Heart left ventricle (tissue), 16 donors: ENCODE measurements around the gene OR2H2. TPM values are rescaled to one million over a fixed set of nuclear protein-coding genes. Genes with fewer than 3 reads are reported as not detected.
A peak's percentile ranks its signal among the peaks of the same experiment; 100 is the strongest.

Source experiments
- ATAC-seq, 4 donors: fragments of 200-7000 bp; cut with Tn5 transposase; one replicate each; pipeline ENCODE4 v1.9.1; 2020 to 2022; ENCODE audit warnings: moderate library complexity in 4 of 4, mild to moderate bottlenecking in 3 of 4, moderate number of reproducible peaks in 1 of 4
- DNase-seq, 5 donors: peaks; one replicate each; pipeline ENCODE4 v3.0.0-alpha.2; 2020
- H3K27ac ChIP-seq, 12 donors: fragments of 200-600 bp; sonication (generic) in 4 of 12; one replicate each; pipeline versions ENCODE4 v1.5.0 to v1.8.0; 2016 to 2022; ENCODE audit warnings: mild to moderate bottlenecking in 2 of 12
- H3K27me3 ChIP-seq, 9 donors: fragments of 200-600 bp; sonication (generic) in 2 of 9; one replicate each; pipeline versions ENCODE4 v1.5.1 to v1.8.0; 2016 to 2022; ENCODE audit warnings: mild to moderate bottlenecking in 3 of 9
- H3K36me3 ChIP-seq, 9 donors: fragments of 200-600 bp; sonication (generic) in 2 of 9; one replicate each; pipeline versions ENCODE4 v1.5.0 to v1.8.0; 2018 to 2022; ENCODE audit warnings: mild to moderate bottlenecking in 2 of 9
- H3K4me1 ChIP-seq, 12 donors: fragments of 200-600 bp; sonication (generic) in 4 of 12; one replicate each; pipeline versions ENCODE4 v1.5.0 to v1.8.0; 2016 to 2022; ENCODE audit warnings: mild to moderate bottlenecking in 3 of 12
- H3K4me3 ChIP-seq, 12 donors: fragments of 200-600 bp; sonication (generic) in 4 of 12; one replicate each; pipeline versions ENCODE4 v1.5.0 to v1.8.0; 2017 to 2022; ENCODE audit warnings: mild to moderate bottlenecking in 9 of 12, moderate library complexity in 4 of 12
- H3K9me3 ChIP-seq, 12 donors: fragments of 200-600 bp; sonication (generic) in 4 of 12; one replicate each; pipeline versions ENCODE4 v1.5.0 to v1.8.0; 2016 to 2022; ENCODE audit warnings: mild to moderate bottlenecking in 1 of 12
- POLR2A ChIP-seq, 2 donors: fragments of 450-650 bp; IDR thresholded peaks; one replicate each; pipeline ENCODE4 v1.6.1; 2017; ENCODE audit warnings: antibody characterized with exemption in 2 of 2, mild to moderate bottlenecking in 2 of 2, moderate library complexity in 2 of 2
- WGBS, 4 donors: extraction: QIAGEN DNeasy Blood & Tissue Kit in 2 of 4; methylation state at CpG; one replicate each; pipeline versions ENCODE4 v1.1.5 to v1.1.7; 2013 to 2018; 5-methylcytosine and 5-hydroxymethylcytosine counted together
- intact Hi-C, 10 donors: fragments of 100-400 bp; cut with DNase I; formaldehyde crosslinking; loops; one replicate each; pipeline versions ENCODE4 v1.11.1 to v1.14.2; 2022
- long read RNA-seq, 3 donors: library from polyadenylated mRNA; unstranded; transcript quantifications; one replicate each; pipeline ENCODE4 v2.0.0, GENCODE V29; 2020 to 2021
- polyA plus RNA-seq, 2 donors: library from polyadenylated mRNA; stranded (reverse); fragments of 200-250 nt; gene quantifications; one replicate each; pipeline ENCODE4 v1.2.3, GENCODE V29; 2013
- total RNA-seq, 9 donors: library from RNA; depleted of rRNA in 2 of 9; stranded (reverse); fragments of >200 nt in 2 of 9; fragmentation: NEBNext Ultra II Directional in 3 of 9; extraction: Animal tissue kit (Norgen Biotek cat#: 25700) in 3 of 9; gene quantifications; one replicate each; pipeline versions ENCODE4 v1.1.0 to v1.2.4, GENCODE V29; 2016 to 2023
- TF ChIP-seq, protein P1 (sequence below), 12 donors: fragments of 200-600 bp; sonication (generic) in 4 of 12; IDR thresholded peaks; one replicate each; pipeline versions ENCODE4 v1.5.0 to v1.8.0; 2018 to 2022; ENCODE audit warnings: antibody characterized with exemption in 12 of 12, mild to moderate bottlenecking in 5 of 12
- donor health status: ischemic (EF 13 %, LVEDD 7.1; RV severe dilation, severe dysfunction).
- donor health status: healthy with polysubstance abuse.
- donor health status: DM: no; HTN: yes; CAD: no.
- donor health status: DM: no; HTN: no; CAD: no.
- donor health status: ischemic (EF 25% LVEDD 6.9; RV normal size, moderate dysfunction).
- donor health status: ischemic (EF 25% LVEDD 5.7; RV mildly dilated, moderate dysfunction).
- donor health status: healthy.
- donor health status: DM: yes; HTN: yes; CAD: no.
- donor health status: ischemic (EF 35%, LVEDD 5.7; RV mildly dilated, moderate dysfunction).
- donor health status: nonischemic (EF 11% LVEDD 7.7; RV severe dilation, severe dysfunction).
- donor health status: DM: yes; HTN: yes; CAD: no.
- donor health status: PGD.
- donor health status: ischemic (EF 29% LVEDD 5.4; RV normal size, mild dysfunction).
- donor health status: nonischemic (EF 23%, LVEDD 6.1; RV moderate dilation, normal function).

The OR2H2 gene
- total RNA-seq (not detected), polyA plus RNA-seq (not detected)
- long read RNA-seq, donor 1, result 0 reads
- long read RNA-seq, donor 2, result 0 reads
- long read RNA-seq, donor 3, result 0 reads

DNA sequence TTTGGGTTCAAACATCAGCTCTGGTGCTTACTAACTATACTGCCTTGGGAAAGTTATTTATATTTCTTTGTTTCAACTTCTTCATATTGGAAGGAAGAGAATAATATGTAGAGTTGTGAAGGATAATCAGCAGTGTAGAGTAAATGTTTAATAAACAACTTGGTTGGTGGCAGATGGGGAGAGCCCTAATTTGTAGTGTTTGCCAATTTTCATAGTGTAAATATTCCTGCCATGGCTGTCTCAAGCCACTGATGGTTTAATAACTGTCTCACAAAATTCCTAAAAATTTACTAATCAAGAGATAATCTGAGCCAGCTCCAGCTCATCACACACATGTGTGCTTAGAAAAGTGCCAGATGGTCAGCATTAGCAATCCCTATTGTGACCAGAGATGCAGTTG lies at the start of gene OR2H2:
OR2H2 (plus strand) TSS at position 301 of the 400 bp plus-strand sequence. CDS start 2,824 bp downstream, outside the sequence.
- Histone ChIP-seq H3K27me3 (peaks cover 0 to 14% (median 2%) of the 10 kb centered on the region in 9 donors), H3K27ac (no peak within 1 kb of the TSS), H3K36me3 (no peaks in the 10 kb centered on the region), H3K4me3 (no peak within 1 kb of the TSS), H3K9me3 (no peaks in the 10 kb centered on the region), H3K4me1 (no peaks in the 10 kb centered on the region)
- ATAC-seq, result no peak
- intact Hi-C loops, result loop anchor here in 7 of 10 donors (5.0 kb wide), 2 partner anchors 898 to 903 kb away; no protein-coding TSS in a partner anchor
- TF ChIP-seq, protein P1, sequence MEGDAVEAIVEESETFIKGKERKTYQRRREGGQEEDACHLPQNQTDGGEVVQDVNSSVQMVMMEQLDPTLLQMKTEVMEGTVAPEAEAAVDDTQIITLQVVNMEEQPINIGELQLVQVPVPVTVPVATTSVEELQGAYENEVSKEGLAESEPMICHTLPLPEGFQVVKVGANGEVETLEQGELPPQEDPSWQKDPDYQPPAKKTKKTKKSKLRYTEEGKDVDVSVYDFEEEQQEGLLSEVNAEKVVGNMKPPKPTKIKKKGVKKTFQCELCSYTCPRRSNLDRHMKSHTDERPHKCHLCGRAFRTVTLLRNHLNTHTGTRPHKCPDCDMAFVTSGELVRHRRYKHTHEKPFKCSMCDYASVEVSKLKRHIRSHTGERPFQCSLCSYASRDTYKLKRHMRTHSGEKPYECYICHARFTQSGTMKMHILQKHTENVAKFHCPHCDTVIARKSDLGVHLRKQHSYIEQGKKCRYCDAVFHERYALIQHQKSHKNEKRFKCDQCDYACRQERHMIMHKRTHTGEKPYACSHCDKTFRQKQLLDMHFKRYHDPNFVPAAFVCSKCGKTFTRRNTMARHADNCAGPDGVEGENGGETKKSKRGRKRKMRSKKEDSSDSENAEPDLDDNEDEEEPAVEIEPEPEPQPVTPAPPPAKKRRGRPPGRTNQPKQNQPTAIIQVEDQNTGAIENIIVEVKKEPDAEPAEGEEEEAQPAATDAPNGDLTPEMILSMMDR (IDR thresholded peaks at IDR 0.05), result no peak
- TF ChIP-seq POLR2A (IDR thresholded peaks at IDR 0.05), result no peak
- DNase-seq, result no peak

DNA sequence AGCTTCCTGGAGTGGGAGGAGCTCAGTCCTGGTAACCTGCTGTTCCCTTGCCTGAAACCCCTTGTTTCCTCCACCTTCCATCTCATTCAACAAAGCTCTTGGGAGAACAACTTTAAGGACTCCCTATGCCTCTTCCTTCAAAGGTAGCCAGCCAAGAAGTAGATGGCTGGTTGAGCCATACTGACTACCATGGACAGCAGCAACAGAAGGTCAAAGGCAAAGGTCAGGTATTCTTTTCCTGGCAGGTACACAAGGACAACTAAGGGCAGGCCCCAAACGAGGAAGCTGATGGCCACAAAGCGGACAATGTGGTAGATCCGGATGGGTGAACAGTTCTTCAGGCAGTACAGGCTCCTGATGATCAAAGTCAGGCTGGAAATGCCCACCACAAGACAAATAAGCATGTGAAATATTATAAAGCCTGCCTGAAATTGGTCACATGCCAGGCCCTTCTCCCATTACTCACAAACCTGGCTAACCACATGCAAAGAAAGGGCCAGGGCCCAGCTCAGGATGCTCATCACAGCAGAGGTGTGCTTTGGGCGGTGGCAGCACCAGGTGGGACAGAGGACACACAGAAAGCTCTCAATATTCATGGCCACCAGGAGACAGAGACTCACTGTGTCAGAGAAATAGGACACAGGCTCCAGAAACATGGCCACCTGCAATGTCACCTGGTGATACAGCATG lies 47.1 kb upstream of the OR2H2 start:
- TF ChIP-seq, protein P1 (IDR thresholded peaks at IDR 0.05), result no peak
- TF ChIP-seq POLR2A (IDR thresholded peaks at IDR 0.05), result no peak
- intact Hi-C loops, result no loop called here

DNA sequence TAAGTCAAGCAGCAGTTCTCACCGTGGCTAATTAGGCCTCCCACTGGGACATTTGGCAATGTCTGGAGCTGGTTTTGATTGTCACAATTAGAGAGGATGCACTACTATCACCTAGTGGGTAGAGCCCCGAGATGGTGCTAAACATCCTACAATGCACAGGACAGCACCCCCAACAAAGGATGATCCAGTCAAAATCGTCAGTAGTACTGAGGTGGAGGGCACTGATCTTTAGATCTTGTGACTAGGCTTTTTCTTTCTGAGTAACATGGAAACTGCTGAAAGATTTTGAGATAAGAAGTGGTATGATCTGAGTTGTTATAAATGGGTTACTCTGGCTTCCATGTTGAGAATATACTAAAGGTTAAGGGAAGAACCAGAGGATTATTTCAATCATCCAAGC lies 37.3 kb upstream of the OR2H2 start:
- TF ChIP-seq POLR2A (IDR thresholded peaks at IDR 0.05), result no peak
- TF ChIP-seq, protein P1 (IDR thresholded peaks at IDR 0.05), result no peak
- intact Hi-C loops, result no loop called here
- H3K27me3 ChIP-seq, result peaks cover 0 to 20% (median 5%) of the 10 kb centered on the region in 9 donors

More for the DNA sequence above, 47.1 kb upstream of the OR2H2 start:
- WGBS, 4 donors, result 69 to 83% (median 74%) methylated on average over 4 of the region's 4 CpGs
- ATAC-seq (no peak), DNase-seq (no peak)
- H3K4me3 ChIP-seq, result no peak overlapping the region
- H3K27me3 ChIP-seq, result peaks cover 0 to 10% (median 0%) of the 10 kb centered on the region in 9 donors
- no peaks in the 10 kb centered on the region for H3K36me3 ChIP-seq
- H3K9me3 ChIP-seq, result no peaks in the 10 kb centered on the region
- H3K4me1 ChIP-seq, result no peaks in the 10 kb centered on the region
- no peak overlapping the region for H3K27ac ChIP-seq

DNA sequence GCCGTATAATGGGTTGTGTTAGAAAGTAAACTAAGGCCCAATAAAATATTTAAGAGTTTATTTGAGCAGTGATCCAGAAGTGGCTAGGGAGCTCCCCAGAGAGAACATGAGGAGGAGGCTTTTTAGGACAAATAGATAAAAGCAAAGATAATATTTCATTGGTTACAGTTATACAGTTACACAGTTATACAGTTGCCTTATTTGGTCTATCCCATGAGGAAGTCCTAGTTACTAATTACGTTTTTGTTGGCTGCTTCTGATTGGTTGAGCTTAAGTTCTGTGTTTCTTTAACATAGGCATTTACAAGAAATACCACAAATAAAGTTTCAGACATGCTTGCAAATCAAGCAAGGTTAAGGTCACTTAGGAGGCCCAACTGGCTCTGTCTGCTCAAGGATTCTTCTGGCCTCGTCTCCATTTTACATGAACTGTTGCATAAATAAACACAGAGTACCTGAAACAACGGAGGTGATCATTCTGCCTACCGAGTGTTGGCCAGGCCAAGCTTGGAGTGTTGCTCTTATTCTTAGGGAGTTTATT lies 32.3 kb upstream of the OR2H2 start:
- peak in 3 of 4 donors; percentile 73 to 87 (median 81) for ATAC-seq
- H3K4me3 ChIP-seq, result peak overlapping the region in 10 of 12 donors; percentile 28 to 57 (median 48)

More for the DNA sequence above, 37.3 kb upstream of the OR2H2 start:
- no peaks in the 10 kb centered on the region for H3K36me3 ChIP-seq
- no peak overlapping the region for H3K27ac ChIP-seq
- ATAC-seq (no peak), DNase-seq (no peak)
- peaks cover 0 to 2% (median 0%) of the 10 kb centered on the region in 12 donors for H3K4me1 ChIP-seq
- no peak overlapping the region for H3K4me3 ChIP-seq
- WGBS, 4 donors, result 14 to 25% (median 21%) methylated on average over 2 to 3 of the region's 3 CpGs
- H3K9me3 ChIP-seq, result peaks cover 0 to 8% (median 0%) of the 10 kb centered on the region in 12 donors

More for the DNA sequence above, 32.3 kb upstream of the OR2H2 start:
- Histone ChIP-seq H3K9me3 (no peaks in the 10 kb centered on the region), H3K27ac (peak overlapping the region in 1 of 12 donors; percentile 17), H3K4me1 (peaks cover 0 to 18% (median 13%) of the 10 kb centered on the region in 12 donors), H3K36me3 (no peaks in the 10 kb centered on the region), H3K27me3 (peaks cover 5 to 51% (median 33%) of the 10 kb centered on the region in 9 donors)
- DNase-seq, result no peak
- intact Hi-C loops, result no loop called here
- WGBS, 4 donors, result 32 to 39% (median 34%) methylated on average over 5 of the region's 5 CpGs
- TF ChIP-seq, protein P1 (IDR thresholded peaks at IDR 0.05), result no peak
- TF ChIP-seq POLR2A (IDR thresholded peaks at IDR 0.05), result no peak
